Measurements from ENCODE around the gene AGXT. TPM values are rescaled to one million over a fixed set of nuclear protein-coding genes. Genes with fewer than 3 reads are reported as not detected.

AGXT gene
- total RNA-seq, 4 donors from 2014 or later: not detected

DNA sequence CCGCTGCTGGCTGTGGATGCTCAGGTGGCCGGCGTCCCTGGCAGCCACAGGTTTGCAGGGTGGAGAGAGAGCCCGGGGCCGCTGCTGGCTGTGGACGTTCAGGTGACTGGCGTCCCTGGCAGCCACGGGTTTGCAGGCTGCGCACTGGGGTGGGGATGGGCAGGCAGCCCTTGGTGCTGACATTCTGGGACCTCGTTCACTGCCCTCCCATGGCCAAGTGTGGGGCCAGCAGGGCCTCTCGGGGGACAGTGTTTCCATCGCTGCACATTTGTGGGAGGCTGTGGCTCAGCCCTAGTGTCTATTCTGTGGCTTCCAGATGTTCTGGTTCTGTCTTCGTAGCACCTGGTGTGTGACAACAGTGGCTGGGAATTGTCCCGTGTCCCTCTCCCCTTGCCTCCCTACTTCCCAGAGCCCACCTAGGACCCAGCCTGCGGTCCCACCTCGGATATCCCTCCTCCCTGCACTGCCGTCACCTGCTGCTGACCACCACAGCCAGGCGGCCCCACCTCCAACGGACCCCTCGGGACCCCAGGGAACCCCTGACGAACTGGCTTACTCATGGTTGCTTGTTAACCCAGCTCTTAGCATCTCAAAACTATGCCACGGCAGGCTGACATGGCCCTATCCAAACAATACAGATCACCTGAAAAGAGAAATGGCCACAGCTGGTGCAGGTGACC lies 38.4 kb downstream of the AGXT start:
- no peaks in the 10 kb centered on the region for H3K36me3 ChIP-seq
- no peak for TF ChIP-seq POLR2A (IDR thresholded peaks at IDR 0.05)
- TF ChIP-seq CTCF (IDR thresholded peaks at IDR 0.05): no peak
- intact Hi-C loops (cut with DNase I): no loop called here
- no peaks in the 10 kb centered on the region for H3K27me3 ChIP-seq
- H3K9me3 ChIP-seq: no peaks in the 10 kb centered on the region
- H3K4me3 ChIP-seq (replicated peaks in 1 of 3): no peak overlapping the region
- no peak overlapping the region for H3K27ac ChIP-seq
- H3K4me1 ChIP-seq: no peaks in the 10 kb centered on the region
- no peak for DNase-seq
- WGBS, 2 donors: 77 to 79% methylated on average over 20 to 22 of the region's 22 CpGs

DNA sequence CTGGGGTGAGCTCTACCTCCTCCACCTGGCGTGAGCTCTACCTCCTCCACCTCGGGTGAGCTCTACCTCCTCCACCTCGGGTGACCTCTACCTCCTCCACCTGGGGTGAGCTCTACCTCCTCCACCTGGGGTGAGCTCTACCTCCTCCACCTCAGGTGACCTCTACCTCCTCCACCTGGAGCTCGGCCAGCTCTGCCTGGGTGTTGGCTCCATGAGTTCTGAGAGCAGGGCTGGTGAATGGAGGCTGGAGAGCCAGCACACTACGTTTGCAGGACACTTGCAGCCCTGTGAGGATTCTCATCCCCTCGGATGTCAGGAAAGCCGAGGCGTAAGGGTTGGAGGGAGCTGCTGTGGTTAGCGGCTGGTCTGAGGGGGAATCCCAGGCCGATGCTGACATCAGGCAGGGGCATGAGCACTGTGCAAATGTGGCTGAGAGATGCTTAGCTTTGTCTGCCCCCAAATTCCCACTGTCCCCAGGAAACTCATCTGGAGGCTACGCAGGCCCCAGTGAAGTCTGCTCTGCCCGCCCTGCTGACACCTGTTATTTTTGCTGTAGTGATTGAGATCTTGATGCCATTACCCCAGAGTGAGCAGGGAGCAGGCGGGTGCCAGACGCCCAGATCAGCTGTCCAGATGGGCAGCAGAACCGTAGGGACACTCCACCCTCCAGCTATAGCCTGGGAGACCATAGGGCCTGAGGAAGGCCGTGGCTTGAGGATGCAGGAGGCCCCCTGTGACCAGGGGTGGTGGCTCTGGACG lies 40.8 kb downstream of the AGXT start:
- DNase-seq: peak; percentile 26 to 47
- Histone ChIP-seq H3K4me1 (peaks cover 0 to 7% of the 10 kb centered on the region in 2 donors), H3K36me3 (no peaks in the 10 kb centered on the region), H3K27me3 (no peaks in the 10 kb centered on the region), H3K9me3 (no peaks in the 10 kb centered on the region), H3K27ac (no peak overlapping the region), H3K4me3 (replicated peaks in 1 of 3) (no peak overlapping the region)
- WGBS, 2 donors: 69 to 71% methylated on average over 10 to 14 of the region's 17 CpGs
- intact Hi-C loops (cut with DNase I): no loop called here
- no peak for TF ChIP-seq POLR2A (IDR thresholded peaks at IDR 0.05)
- TF ChIP-seq CTCF (IDR thresholded peaks at IDR 0.05): no peak

- Histone ChIP-seq H3K4me3 (replicated peaks in 1 of 3) (no peak overlapping the region), H3K4me1 (peaks cover 0 to 30% of the 10 kb centered on the region in 2 donors), H3K27ac (no peak overlapping the region), H3K27me3 (no peaks in the 10 kb centered on the region), H3K9me3 (no peaks in the 10 kb centered on the region), H3K36me3 (no peaks in the 10 kb centered on the region)
- 84 to 88% methylated on average over 20 of the region's 20 CpGs for WGBS, 2 donors
- no peak for DNase-seq
- intact Hi-C loops (cut with DNase I): loop anchor here (10.0 kb wide), 1 partner anchor 83 kb away; the partner anchor contains the start of gene SNED1
- no peak for TF ChIP-seq CTCF (IDR thresholded peaks at IDR 0.05)
- TF ChIP-seq POLR2A (IDR thresholded peaks at IDR 0.05): no peak
These were observed 43.1 kb downstream of the AGXT start for GRCh38 chr2:240911641-240912265.

- TF ChIP-seq POLR2A (IDR thresholded peaks at IDR 0.05) (no peak), CTCF (IDR thresholded peaks at IDR 0.05) (no peak)
- H3K27me3 ChIP-seq: no peaks in the 10 kb centered on the region
- H3K4me1 ChIP-seq: peaks cover 0 to 43% of the 10 kb centered on the region in 2 donors
- no peak for DNase-seq
- intact Hi-C loops (cut with DNase I): loop anchor here (10.0 kb wide), 1 partner anchor 82 kb away; the partner anchor contains the start of gene SNED1
- 80 to 88% methylated on average over 9 to 21 of the region's 21 CpGs for WGBS, 2 donors
- no peaks in the 10 kb centered on the region for H3K36me3 ChIP-seq
- peak overlapping the region in 1 of 3 donors; percentile 15 for H3K27ac ChIP-seq
- H3K9me3 ChIP-seq: no peaks in the 10 kb centered on the region
- no peak overlapping the region for H3K4me3 ChIP-seq (replicated peaks in 1 of 3)
These were observed 44.5 kb downstream of the AGXT start for GRCh38 chr2:240912878-240913809.

All from thyroid gland (tissue), 4 donors.